GM19467 (cell line): Measurements from ENCODE around the gene LSM11.
"Not testable (repeated sequence)": the region's sequence is repeated elsewhere in the genome, so short reads cannot be mapped to it uniquely, and the experiment has no call there.

Experiments
- ATAC-seq: cut with Tn5 transposase; IDR thresholded peaks from one replicate; pipeline ENCODE4 v1.9.1; 2021; ENCODE audit warnings: mild to moderate bottlenecking, moderate library complexity; ENCODE audit not compliant: unreplicated experiment

LSM11 gene

GRCh38 chr5:157743163-157744050 lies at the start of gene LSM11:
Gene LSM11, plus strand, starts transcription at chr5:157743712. Its CDS starts 39 bp downstream, at chr5:157743751.
- peak; percentile 91 for ATAC-seq

- not testable (repeated sequence) for ATAC-seq
Measured at GRCh38 chr5:157693816-157694215, 49.7 kb upstream of the LSM11 start.

GRCh38 chr5:157696154-157696553 lies 47.4 kb upstream of the LSM11 start:
- not testable (repeated sequence) for ATAC-seq

- ATAC-seq = not testable (repeated sequence)
Measured at GRCh38 chr5:157698674-157699073, 44.8 kb upstream of the LSM11 start.

GRCh38 chr5:157703736-157704135 lies 39.8 kb upstream of the LSM11 start:
- no peak for ATAC-seq

GRCh38 chr5:157708866-157709265 lies 34.6 kb upstream of the LSM11 start:
- ATAC-seq = no peak

- no peak for ATAC-seq
Measured at GRCh38 chr5:157709346-157709745, 34.2 kb upstream of the LSM11 start.

- ATAC-seq = no peak
Measured at GRCh38 chr5:157710431-157710830, 33.1 kb upstream of the LSM11 start.

- no peak for ATAC-seq
Measured at GRCh38 chr5:157710882-157711281, 32.6 kb upstream of the LSM11 start.

GRCh38 chr5:157713830-157714595 lies 29.5 kb upstream of the LSM11 start:
- no peak for ATAC-seq

- no peak for ATAC-seq
Measured at GRCh38 chr5:157714596-157714864, 29.0 kb upstream of the LSM11 start.

GRCh38 chr5:157718519-157718918 lies 25.0 kb upstream of the LSM11 start:
- ATAC-seq = no peak

GRCh38 chr5:157719245-157719644 lies 24.3 kb upstream of the LSM11 start:
- ATAC-seq = no peak

GRCh38 chr5:157721159-157721558 lies 22.4 kb upstream of the LSM11 start:
- ATAC-seq = no peak

GRCh38 chr5:157722895-157723294 lies 20.6 kb upstream of the LSM11 start:
- not testable (repeated sequence) for ATAC-seq

GRCh38 chr5:157726607-157727006 lies 16.9 kb upstream of the LSM11 start:
- ATAC-seq = not testable (repeated sequence)

- not testable (repeated sequence) for ATAC-seq
Measured at GRCh38 chr5:157727858-157728257, 15.7 kb upstream of the LSM11 start.

GRCh38 chr5:157729858-157730257 lies 13.7 kb upstream of the LSM11 start:
- peak; percentile 53 for ATAC-seq

GRCh38 chr5:157730900-157731271 lies 12.6 kb upstream of the LSM11 start:
- no peak for ATAC-seq

- peak; percentile 94 for ATAC-seq
Measured at GRCh38 chr5:157731272-157732129, 12.0 kb upstream of the LSM11 start, which contains the start of gene THG1L. Gene THG1L, plus strand, starts transcription at chr5:157731420. Its CDS starts 21 bp downstream, at chr5:157731441.

- ATAC-seq = no peak
Measured at GRCh38 chr5:157732130-157732514, 11.4 kb upstream of the LSM11 start.
